Erythroblast (primary cell): ENCODE results near the gene CSRP1.

Source experiments
- GATA1 ChIP-seq: IDR thresholded peaks from 2 replicates; pipeline ENCODE4 v1.6.1; 2011; ENCODE audit warnings: low read depth, mild to moderate bottlenecking, control low read depth, low read length, moderate library complexity
- POLR2A ChIP-seq: IDR thresholded peaks from 2 replicates; pipeline ENCODE4 v1.6.1; 2011; ENCODE audit warnings: mild to moderate bottlenecking, low read length

DNA sequence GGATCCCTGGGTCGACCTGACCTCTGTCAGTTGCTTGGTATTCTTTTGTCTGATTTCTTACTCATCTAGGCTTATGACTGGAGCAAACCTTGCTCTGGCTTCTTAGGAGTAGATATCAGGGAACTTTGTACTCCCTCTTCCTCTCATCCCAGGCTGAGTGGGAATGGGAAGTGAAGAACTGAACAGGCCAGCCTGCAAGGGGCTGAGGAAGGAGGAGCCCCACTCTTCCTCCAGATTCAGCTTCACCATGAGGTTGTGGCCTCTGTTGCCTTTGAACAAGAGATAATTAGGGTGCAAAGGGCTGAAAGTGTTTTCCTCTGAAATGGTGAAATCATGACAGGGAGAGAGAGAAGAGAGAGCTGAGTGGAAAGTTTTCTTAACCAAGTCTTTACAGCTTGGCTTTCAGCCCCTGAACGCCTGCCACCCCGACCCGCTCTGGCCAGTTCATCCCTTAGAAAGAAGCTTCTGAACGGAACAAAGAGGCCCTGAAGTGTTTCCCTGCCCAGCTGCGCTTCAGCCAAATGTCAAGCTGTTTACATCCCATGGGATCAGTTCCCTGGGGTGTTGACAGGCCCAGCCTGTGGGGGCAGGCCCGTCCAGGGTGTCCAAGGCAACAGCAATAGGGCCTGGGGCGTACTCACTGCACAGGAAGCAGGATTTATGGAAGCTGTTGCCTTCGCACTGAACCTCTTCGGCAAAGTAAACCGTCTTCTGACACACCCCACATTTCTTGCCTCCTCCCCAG is 11.2 kb downstream of the CSRP1 start:
- TF ChIP-seq POLR2A, result no peak
- TF ChIP-seq GATA1, result no peak
